DMS153 (cell line): ENCODE measurements around the gene TBL1Y.
"Not testable (repeated sequence)": the region's sequence is repeated elsewhere in the genome, so short reads cannot be mapped to it uniquely, and the experiment has no call there.

Experiments used
- DNase-seq: peaks from one replicate; lab custom pipeline; 2025; lab: John Stamatoyannopoulos, UW

The TBL1Y gene

GRCh38 chrY:6910372-6911252 is at the start of gene TBL1Y:
TBL1Y (plus strand) TSS chrY:6910697; CDS start chrY:7025085, 114,388 bp downstream.
- DNase-seq = no peak

DNA sequence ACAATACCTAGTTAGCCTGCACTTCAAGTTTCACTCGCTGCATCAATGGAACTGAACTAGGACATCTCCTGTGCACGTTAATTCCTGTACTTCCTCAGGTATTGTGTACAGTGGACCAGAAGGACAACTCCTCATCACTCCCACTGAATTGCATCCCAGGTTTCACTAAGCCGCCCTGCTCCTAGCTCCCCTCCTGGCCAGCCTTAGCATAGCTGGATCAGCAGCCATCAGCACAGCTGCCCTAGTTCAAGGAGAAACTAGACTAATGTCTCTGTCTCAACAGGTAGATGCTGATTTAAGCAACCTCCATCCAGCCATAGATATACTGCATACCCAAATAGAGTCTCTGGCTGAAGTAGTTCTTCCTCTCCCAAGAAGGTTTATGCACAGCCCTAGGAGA is 16.0 kb upstream of the TBL1Y start:
- DNase-seq = no peak

- DNase-seq = no peak
Measured at GRCh38 chrY:6895236-6895635, 15.3 kb upstream of the TBL1Y start.

DNA sequence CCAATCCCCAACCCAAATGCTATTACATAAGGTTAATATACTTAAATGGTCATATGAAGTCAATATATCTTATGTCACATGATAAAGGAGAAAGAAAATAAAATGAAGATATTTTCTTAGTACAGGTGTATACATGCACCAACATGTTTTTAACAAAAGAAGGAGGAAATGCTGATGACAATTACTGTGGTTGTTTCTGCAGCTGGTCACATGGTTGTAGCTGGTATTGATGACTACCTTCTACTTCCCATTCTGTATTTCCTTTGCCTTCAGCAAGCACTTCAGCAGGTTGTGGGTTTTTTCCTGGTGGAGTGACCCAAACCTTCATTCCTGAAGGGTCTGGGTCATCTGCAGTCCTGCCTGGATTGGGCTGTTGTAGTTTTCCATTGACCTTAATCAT is 8.4 kb upstream of the TBL1Y start:
- DNase-seq = not testable (repeated sequence)

DNA sequence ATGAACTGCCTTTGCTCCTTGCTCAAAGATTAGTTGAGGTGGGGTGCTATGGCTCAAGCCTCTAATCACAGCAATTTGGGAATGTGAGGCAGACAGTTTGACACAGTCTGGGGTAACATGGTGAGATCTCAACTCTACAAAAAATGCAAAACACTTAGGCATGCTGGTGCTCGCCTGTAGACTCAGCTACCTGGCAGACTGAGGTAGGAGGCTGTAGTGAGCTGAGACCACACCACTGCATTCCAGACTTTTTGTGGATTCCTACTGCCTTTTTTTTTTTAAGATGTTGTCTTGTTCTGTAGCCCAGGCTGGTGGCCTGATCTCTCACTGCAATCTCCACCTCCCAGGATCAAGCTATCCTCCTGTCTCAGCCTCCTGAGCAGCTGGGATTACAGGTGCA is 2.9 kb upstream of the TBL1Y start:
- no peak for DNase-seq

DNA sequence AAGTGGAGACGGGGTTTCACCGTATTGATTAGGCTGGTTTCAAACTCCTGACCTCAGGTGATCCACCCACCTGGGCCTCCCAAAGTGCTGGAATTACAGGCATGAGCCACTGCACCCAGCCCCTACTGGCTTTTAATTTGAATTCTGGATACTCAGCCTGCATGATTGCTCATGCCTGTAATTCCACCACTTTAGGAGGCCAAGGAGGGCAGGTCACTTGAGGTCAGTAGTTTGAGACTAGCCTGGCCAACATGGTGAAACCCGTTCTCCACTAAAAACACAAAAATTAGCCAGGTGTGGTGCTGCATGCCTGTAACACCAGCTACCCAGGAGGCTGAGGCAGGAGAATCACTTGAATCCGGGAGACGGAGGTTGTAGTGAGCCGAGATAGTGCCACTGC is 2.5 kb upstream of the TBL1Y start:
- DNase-seq = not testable (repeated sequence)

DNA sequence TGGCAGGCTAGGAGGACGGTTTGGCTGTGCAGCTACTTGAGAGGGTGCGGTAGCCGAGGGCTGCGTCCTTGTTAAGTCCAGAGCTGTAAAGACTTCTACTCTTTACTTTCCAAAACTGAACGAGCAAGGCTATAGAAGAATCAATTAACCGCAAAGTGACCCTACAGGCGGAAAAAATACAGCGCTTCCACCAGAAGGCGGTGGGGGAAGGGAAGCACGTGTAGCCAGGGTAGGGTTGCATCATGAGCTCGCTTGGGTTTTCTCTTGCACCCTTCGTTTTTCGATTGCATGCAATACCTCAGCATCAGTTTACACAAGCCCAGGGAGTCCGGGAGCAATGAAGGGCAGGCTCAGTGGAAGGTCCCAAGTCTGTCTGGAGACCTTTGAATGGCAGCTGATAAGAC is 1.4 kb upstream of the TBL1Y start:
- no peak for DNase-seq

DNA sequence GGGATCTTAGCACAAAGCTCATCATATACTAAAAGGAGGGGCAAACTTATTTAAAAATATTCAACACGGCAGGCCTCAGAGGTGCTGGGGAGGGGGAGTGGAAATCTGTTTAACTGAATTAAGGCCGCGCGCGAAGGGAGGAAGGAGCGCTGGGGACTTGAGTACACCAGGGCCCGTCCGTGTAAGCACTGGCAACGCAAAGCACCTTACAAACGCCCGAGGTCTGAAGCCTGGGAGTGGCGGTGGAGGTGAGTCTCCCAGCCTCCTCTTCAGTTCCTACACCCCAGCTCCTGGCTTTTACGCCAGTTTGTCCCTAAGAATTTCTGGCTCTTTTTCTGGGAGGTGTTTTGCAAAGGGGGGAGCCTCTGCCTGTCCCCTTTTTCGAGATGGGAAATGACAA is 641 bp upstream of the TBL1Y start:
- no peak for DNase-seq

GRCh38 chrY:6911253-6911881 is 870 bp downstream of the TBL1Y start, which contains the start of gene AMELY:
AMELY (minus strand) TSS chrY:6911752; CDS start chrY:6872608, 39,144 bp downstream.
- DNase-seq = no peak

DNA sequence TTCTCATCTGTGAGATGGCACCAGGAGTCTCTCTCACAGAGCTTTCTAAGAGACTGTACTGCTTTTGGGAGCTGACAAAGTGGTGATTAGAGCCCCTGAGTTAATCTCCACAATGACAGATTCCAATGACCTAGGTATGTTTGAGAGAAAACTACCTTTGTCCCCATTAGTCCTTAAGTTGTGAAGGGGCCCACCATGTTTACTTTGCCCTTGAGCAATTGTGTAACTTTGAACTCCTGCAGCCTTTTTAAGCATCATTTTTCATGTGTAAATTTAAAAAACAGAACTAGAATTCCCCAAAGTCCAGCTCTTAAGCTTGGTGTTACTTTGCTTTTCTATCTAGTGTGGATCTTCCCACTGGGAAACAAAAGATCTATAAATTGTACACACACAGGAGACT is 2.9 kb downstream of the TBL1Y start:
- no peak for DNase-seq

DNA sequence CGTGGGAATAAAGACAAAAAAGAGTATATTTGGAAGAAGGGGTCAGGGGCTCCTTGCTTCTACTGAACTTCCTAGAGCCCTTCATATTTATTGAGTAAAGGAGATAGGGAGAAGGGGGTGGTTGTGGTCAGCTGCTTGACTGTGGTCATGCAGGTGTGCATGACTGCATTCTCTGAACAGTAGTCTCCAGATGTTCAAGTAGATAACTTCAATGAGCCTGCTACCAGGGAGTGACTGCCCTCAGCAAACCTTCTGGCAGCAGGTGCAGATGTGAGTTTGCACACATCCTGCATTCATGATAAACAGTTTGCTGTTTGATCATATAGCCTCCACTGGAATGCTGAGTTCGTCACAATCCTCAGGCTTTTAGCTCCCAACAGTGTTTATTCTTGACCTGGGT is 10.6 kb downstream of the TBL1Y start:
- DNase-seq = no peak

DNA sequence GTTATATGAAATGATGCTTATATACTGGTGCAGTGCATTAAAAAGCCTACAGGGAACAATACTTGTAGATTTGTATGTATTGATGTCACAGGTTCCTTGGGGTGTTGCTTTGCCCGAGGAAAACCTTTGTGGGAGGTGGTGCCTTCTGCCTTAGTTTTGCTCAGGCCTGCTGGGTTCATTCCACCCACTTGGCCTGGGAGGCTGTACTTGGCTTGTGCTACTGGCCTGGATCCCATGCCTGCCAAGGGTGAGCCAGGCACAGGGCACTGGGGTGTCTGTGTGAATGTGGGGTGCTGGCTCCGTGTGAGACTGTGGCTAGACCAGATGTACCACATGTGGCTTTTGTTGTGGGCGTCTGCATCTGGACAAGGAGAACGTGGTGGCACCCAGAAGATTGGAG is 17.8 kb downstream of the TBL1Y start:
- no peak for DNase-seq

- DNase-seq = no peak
Measured at GRCh38 chrY:6929237-6929636, 18.7 kb downstream of the TBL1Y start.

DNA sequence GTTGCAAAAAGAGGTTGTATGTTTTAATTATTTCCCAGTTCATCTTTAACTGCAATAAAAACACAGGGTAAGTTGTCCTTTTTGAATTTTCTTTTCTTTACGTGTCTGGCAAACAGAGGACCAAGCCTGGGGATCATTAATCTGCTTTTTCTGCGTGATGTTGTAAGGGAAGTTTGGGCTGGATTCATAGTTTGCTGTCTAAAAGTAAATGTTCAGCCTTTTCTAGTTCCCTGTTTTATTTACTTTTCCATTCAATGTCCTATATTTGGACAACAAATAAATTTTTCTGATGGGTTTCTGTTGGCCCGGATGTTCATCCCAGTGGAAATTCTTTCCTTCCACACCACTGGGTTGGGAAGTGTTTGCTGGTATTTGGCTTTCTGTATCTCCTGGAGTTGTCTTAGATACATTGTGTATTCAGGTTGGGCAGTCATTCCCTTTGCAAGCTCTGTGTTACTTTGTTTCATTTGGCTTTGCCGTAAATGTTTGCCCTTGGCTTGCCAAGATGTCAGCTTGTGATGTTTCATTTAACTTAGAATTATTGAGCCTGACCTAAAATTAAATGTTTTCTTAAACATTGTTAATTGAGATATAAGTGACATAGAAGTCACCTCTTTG is 21.4 kb downstream of the TBL1Y start:
- no peak for DNase-seq

DNA sequence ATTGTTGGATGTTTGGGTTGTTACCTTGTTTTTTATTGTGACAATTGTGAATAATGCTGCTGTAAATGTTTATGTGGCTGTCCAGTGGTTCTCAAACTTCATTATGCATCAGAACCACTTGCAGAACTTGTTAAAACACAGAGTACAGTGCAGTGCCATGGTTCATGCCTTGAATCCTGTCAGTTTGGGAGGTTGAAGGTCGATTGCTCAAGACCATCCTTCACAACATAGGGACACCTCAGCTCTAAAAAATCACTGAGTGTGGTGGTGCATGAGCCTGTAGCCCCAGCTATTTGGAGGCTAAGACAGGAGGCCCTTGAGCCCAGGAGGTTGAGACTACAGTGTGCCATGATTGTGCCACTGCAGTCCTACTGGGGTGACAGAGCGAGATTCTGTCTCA is 25.0 kb downstream of the TBL1Y start:
- no peak for DNase-seq

GRCh38 chrY:6947695-6948094 is 37.2 kb downstream of the TBL1Y start:
- DNase-seq = no peak

- DNase-seq = no peak
Measured at GRCh38 chrY:6948378-6948777, 37.9 kb downstream of the TBL1Y start.

DNA sequence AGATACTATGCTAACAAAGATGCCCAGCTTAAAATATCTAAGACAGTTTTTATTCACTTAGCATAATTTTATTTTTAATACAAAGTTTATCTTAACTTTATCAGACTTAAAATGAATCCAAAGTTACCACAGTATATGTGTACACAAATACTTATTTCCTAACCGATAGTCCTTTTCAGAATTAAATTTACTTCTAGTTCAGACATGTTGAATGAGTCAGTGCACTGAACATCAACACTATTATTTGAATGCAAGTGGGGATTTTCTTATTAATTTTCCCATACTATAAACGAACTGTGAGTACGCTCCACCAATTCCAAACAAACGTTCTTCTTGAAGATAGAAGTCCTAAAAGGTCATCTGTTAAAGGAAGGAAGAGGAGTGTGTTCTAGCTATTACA is 39.5 kb downstream of the TBL1Y start:
- no peak for DNase-seq

- no peak for DNase-seq
Measured at GRCh38 chrY:6964732-6965131, 54.2 kb downstream of the TBL1Y start.

DNA sequence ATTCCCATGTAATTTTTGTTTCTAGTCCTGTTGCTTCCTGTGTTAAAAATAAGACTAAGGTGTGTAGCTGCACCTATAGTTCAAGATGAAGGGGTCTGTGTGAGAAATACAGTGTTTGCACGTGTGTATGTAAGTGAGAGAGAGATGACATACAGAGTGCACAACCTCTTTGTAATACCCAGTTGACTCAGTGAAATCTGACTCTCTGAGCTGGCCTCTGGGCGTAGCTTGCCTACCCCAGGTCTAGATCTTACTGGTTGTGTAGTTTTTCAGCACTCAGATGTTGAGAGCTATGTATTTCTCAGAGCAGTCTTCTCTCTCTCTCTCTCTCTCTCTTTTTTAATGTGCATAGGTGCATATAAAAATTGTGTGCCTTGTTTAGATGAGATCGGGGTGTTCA is 56.0 kb downstream of the TBL1Y start:
- no peak for DNase-seq

GRCh38 chrY:6967736-6968135 is 57.2 kb downstream of the TBL1Y start:
- no peak for DNase-seq

- no peak for DNase-seq
Measured at GRCh38 chrY:6968191-6968590, 57.7 kb downstream of the TBL1Y start.

DNA sequence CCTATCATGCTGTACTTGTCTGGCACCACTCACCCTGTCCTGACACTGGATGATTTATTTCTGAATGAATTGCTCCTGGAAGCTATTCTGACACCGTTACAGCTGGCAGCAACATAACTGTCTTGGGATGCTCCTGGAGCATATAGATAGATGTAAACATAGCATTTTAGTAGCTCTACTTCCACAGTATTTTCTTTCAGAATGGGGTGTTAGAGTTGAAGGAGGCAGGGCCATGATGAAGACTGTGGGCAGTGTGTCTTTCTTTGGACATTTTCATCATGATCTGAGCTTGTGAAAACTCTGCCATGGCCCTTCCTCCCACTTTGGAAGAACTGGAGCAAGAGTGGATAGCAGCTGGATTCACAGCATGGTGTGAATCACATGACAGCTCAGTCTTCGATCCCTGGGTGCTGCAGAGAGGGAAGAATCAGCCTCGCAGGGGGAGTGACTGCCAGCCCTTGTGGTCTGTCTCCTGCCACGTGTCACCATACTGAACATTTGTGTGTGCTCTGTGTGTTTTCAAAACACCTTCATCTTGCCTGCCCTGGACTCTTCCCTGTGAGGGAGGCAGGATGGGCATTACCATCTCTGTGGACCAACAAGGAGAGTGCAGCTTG is 61.9 kb downstream of the TBL1Y start:
- DNase-seq = no peak
